DOHH2 (cell line): ENCODE measurements around the gene SPC25.

Experiments
- H3F3A ChIP-seq: fragments of 200-600 bp; sonication (generic), shearing (Covaris generic); 2 replicates; pipeline ENCODE4 v1.6.0; 2016; ENCODE audit warnings: antibody characterized with exemption, mild to moderate bottlenecking; ENCODE audit not compliant: control insufficient read depth, insufficient read depth
- H3K27ac ChIP-seq: fragments of 200-600 bp; sonication (generic); 2 replicates; pipeline ENCODE4 v1.5.1; 2014; ENCODE audit warnings: low read depth, mild to moderate bottlenecking, low read length, moderate library complexity
- H3K27me3 ChIP-seq: fragments of 200-600 bp; sonication (generic); 2 replicates; pipeline ENCODE4 v1.6.1; 2014; ENCODE audit warnings: mild to moderate bottlenecking, low read length, mixed read lengths; ENCODE audit not compliant: control insufficient read depth
- H3K36me3 ChIP-seq: fragments of 200-600 bp; sonication (generic); 2 replicates; pipeline ENCODE4 v1.6.1; 2014; ENCODE audit warnings: mild to moderate bottlenecking, low read length, moderate library complexity, mixed read lengths; ENCODE audit not compliant: control insufficient read depth
- H3K4me1 ChIP-seq: fragments of 200-600 bp; sonication (generic); 2 replicates; pipeline ENCODE4 v1.6.1; 2014; ENCODE audit warnings: mild to moderate bottlenecking, low read length, mixed read lengths; ENCODE audit not compliant: control insufficient read depth
- H3K4me2 ChIP-seq: fragments of 200-600 bp; sonication (generic); 2 replicates; pipeline ENCODE4 v1.6.0; 2014; ENCODE audit warnings: mild to moderate bottlenecking, low read length, moderate library complexity
- H3K4me3 ChIP-seq: fragments of 200-600 bp; sonication (generic); 2 replicates; pipeline ENCODE4 v1.5.1; 2014; ENCODE audit warnings: mild to moderate bottlenecking, low read length, mixed read lengths
- H3K79me2 ChIP-seq: fragments of 200-600 bp; sonication (generic); 2 replicates; pipeline ENCODE4 v1.6.1; 2014; ENCODE audit warnings: mild to moderate bottlenecking, low read length, mixed read lengths; ENCODE audit not compliant: control insufficient read depth
- H3K9me2 ChIP-seq: fragments of 200-600 bp; sonication (generic); replicated peaks from 2 replicates; pipeline ENCODE4 v1.6.1; 2014; ENCODE audit warnings: mild to moderate bottlenecking, low read length, mixed read lengths; ENCODE audit not compliant: control insufficient read depth
- H3K9me3 ChIP-seq: fragments of 200-600 bp; sonication (generic); 2 replicates; pipeline ENCODE4 v1.6.1; 2014; ENCODE audit warnings: antibody characterized with exemption, low read length, mixed read lengths; ENCODE audit not compliant: control insufficient read depth, insufficient read depth
- H4K20me1 ChIP-seq: fragments of 200-600 bp; sonication (generic); 2 replicates; pipeline ENCODE4 v1.6.0; 2014; ENCODE audit warnings: low read depth, mild to moderate bottlenecking, antibody characterized with exemption, low read length, moderate library complexity; ENCODE audit not compliant: control insufficient read depth, insufficient read depth
- CTCF ChIP-seq: fragments of 200-600 bp; sonication (generic); IDR thresholded peaks from one replicate; pipeline ENCODE4 v1.5.1; 2014; ENCODE audit warnings: antibody characterized with exemption, mild to moderate bottlenecking, low read depth, low read length; ENCODE audit not compliant: poor library complexity, severe bottlenecking
- EZH2phosphoT487 ChIP-seq: fragments of 200-600 bp; sonication (generic); IDR thresholded peaks from 2 replicates; pipeline ENCODE4 v1.6.1; 2017; ENCODE audit warnings: borderline replicate concordance, mild to moderate bottlenecking, antibody characterized with exemption, low read length, moderate library complexity, mixed read lengths

SPC25 gene

GRCh38 chr2:168913495-168913894 lies 23.3 kb upstream of the SPC25 start:
- no peaks in the 10 kb centered on the region for H3K4me1 ChIP-seq
- no peak overlapping the region for H3K4me2 ChIP-seq
- no peak overlapping the region for H3K4me3 ChIP-seq
- no peak overlapping the region for H3K27ac ChIP-seq
- H3K9me2 ChIP-seq: no peaks in the 10 kb centered on the region
- H4K20me1 ChIP-seq: no peaks in the 10 kb centered on the region
- H3K27me3 ChIP-seq: 0 out of 2 replicates have a peak, but pooled peaks cover 7% of the 10 kb centered on the region
- no peaks in the 10 kb centered on the region for H3K36me3 ChIP-seq
- TF ChIP-seq CTCF: no peak
- TF ChIP-seq EZH2phosphoT487: no peak
- no peaks in the 10 kb centered on the region for H3F3A ChIP-seq
- H3K9me3 ChIP-seq: no peaks in the 10 kb centered on the region
- no peaks in the 10 kb centered on the region for H3K79me2 ChIP-seq

GRCh38 chr2:168912901-168913369 lies 22.7 kb upstream of the SPC25 start:
- Histone ChIP-seq H3K27me3 (0 out of 2 replicates have a peak, but pooled peaks cover 4% of the 10 kb centered on the region), H3K79me2 (no peaks in the 10 kb centered on the region), H3K4me2 (no peak overlapping the region), H3K4me1 (no peaks in the 10 kb centered on the region), H3K9me3 (no peaks in the 10 kb centered on the region), H3K4me3 (no peak overlapping the region), H3K36me3 (no peaks in the 10 kb centered on the region), H3F3A (no peaks in the 10 kb centered on the region), H4K20me1 (no peaks in the 10 kb centered on the region), H3K9me2 (no peaks in the 10 kb centered on the region), H3K27ac (no peak overlapping the region)
- TF ChIP-seq CTCF (no peak), EZH2phosphoT487 (no peak)

- Histone ChIP-seq H3F3A (no peaks in the 10 kb centered on the region), H3K79me2 (no peaks in the 10 kb centered on the region), H3K4me1 (no peaks in the 10 kb centered on the region), H3K4me3 (no peak overlapping the region), H3K9me2 (no peaks in the 10 kb centered on the region), H4K20me1 (no peaks in the 10 kb centered on the region), H3K27me3 (no peaks in the 10 kb centered on the region; the same call in 1 of the 2 replicates), H3K27ac (no peak overlapping the region), H3K36me3 (no peaks in the 10 kb centered on the region), H3K4me2 (no peak overlapping the region), H3K9me3 (no peaks in the 10 kb centered on the region)
- no peak for TF ChIP-seq CTCF
- no peak for TF ChIP-seq EZH2phosphoT487
These were observed 22.2 kb upstream of the SPC25 start for GRCh38 chr2:168912466-168912865.

- Histone ChIP-seq H3F3A (no peaks in the 10 kb centered on the region), H3K79me2 (no peaks in the 10 kb centered on the region), H3K4me3 (no peak overlapping the region), H3K36me3 (no peaks in the 10 kb centered on the region), H3K27me3 (peaks cover 1% of the 10 kb centered on the region; the same call in 1 of the 2 replicates), H3K4me2 (no peak overlapping the region), H3K9me3 (no peaks in the 10 kb centered on the region), H3K27ac (no peak overlapping the region), H3K9me2 (no peaks in the 10 kb centered on the region), H3K4me1 (no peaks in the 10 kb centered on the region), H4K20me1 (no peaks in the 10 kb centered on the region)
- TF ChIP-seq CTCF: no peak
- no peak for TF ChIP-seq EZH2phosphoT487
These were observed 20.1 kb upstream of the SPC25 start for GRCh38 chr2:168910330-168910729.
